ENCODE results near the gene SEBOX. TPM values are rescaled to one million over a fixed set of nuclear protein-coding genes. Genes with fewer than 3 reads are reported as not detected.
A peak's percentile ranks its signal among the peaks of the same experiment; 100 is the strongest.

Gene SEBOX, protein sequence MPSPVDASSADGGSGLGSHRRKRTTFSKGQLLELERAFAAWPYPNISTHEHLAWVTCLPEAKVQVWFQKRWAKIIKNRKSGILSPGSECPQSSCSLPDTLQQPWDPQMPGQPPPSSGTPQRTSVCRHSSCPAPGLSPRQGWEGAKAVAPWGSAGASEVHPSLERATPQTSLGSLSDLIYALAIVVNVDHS
- not detected for total RNA-seq

DNA sequence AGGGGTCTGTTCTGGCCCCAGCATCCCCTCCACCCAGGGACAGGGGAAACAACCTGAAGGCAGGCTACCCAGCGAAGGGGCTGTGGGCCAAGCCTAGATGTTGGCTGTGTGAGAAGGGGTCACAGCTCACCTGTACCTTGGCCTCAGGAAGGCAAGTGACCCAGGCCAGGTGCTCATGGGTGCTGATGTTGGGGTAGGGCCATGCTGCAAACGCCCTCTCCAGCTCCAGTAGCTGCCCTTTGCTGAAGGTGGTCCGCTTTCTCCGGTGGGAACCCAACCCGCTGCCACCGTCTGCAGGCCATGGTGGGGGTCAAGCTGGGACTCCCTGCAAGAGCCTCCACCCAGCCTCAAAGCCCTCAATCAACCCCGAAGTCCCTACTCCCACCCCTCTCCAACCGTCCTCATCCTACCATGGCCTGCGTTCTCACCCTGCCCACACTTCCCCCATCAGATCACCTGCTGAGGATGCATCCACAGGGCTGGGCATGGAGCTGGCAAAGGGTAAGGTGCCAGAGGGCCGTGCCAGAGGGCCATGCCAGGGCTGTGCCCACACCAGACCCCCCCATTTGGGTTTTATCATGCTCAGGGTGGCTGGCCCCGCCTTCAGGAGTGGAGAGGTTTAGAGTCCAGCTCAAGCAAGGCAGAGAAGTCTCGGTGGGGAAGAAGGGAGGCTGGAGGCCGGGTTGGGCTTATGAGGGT lies at the start of gene SEBOX:
Gene SEBOX (minus strand): TSS at position 535 of the 699 bp plus-strand sequence. CDS start 48 bp downstream, at position 487.
- H3K4me3 ChIP-seq (ENCODE audit: low read length): no peak within 1 kb of the TSS
- H3K27me3 ChIP-seq (ENCODE audit: insufficient read depth, low read length): no peaks in the 10 kb centered on the region
- no peaks in the 10 kb centered on the region for H3K4me1 ChIP-seq (ENCODE audit: insufficient read depth, low read length)
- no peaks in the 10 kb centered on the region for H3K9me3 ChIP-seq (ENCODE audit: low read depth, low read length)

DNA sequence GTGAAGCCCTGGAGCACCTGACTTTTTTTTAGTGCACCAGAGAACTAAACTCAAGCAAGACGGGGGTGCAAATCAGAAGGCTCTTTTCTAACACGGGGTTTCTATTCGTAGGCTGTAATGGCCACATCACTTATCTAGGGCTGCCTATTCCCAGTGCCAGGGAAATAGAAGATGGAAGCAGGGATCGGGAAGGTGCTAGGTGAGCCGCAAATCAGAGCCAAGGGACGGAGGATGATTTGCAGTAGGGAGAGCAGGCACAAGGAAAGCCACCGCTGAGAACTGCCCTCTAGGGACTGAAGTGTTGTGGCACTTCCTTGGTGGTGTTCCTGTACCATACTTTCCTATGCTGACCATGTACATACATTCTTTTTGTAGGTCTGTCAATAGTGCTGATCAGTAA lies 48.8 kb upstream of the SEBOX start:
- Histone ChIP-seq H3K4me3 (ENCODE audit: low read length) (no peak overlapping the region), H3K9me3 (ENCODE audit: low read depth, low read length) (no peaks in the 10 kb centered on the region), H3K4me1 (ENCODE audit: insufficient read depth, low read length) (no peaks in the 10 kb centered on the region), H3K27me3 (ENCODE audit: insufficient read depth, low read length) (no peaks in the 10 kb centered on the region)

DNA sequence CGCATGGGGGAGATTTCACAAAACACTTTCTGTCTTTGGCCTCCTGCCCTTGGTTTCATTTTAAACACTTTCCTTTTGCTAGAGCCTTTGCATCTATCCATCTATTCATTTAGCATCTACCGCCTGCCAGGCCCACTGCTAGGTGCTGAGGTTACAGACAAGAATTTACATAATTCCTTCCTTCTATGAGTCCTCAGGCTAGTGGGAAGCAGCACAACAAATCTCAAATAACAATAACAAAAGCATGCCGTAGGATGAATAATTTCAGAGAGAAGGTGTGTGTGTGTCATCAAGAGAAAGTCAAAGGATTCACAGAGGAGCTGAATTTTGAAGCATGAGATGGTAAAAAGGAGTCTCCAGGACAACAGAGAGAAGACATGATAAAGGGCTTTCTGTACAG lies 47.1 kb upstream of the SEBOX start:
- Histone ChIP-seq H3K4me3 (ENCODE audit: low read length) (no peak overlapping the region), H3K4me1 (ENCODE audit: insufficient read depth, low read length) (no peaks in the 10 kb centered on the region), H3K9me3 (ENCODE audit: low read depth, low read length) (no peaks in the 10 kb centered on the region), H3K27me3 (ENCODE audit: insufficient read depth, low read length) (peaks cover 3% of the 10 kb centered on the region)

DNA sequence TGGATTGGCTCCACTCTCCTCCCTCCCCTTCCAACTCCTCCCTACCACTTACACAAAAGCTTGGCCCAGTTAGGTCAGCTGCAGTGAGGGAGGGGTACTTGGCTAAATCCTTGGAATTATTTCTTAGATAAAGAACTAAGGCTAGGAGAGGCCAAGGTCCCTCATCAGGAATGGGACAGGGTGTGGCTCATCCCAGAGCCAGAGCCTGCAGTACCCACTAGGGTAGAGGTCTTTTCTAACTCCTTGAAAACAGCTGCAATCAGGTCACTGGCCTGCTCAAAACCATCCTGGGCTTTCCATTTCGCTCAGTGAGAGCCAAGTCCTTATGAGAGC lies 42.9 kb upstream of the SEBOX start:
- Histone ChIP-seq H3K9me3 (ENCODE audit: low read depth, low read length) (no peaks in the 10 kb centered on the region), H3K4me1 (ENCODE audit: insufficient read depth, low read length) (peaks cover 34% of the 10 kb centered on the region), H3K27me3 (ENCODE audit: insufficient read depth, low read length) (peaks cover 3% of the 10 kb centered on the region), H3K4me3 (ENCODE audit: low read length) (no peak overlapping the region)

DNA sequence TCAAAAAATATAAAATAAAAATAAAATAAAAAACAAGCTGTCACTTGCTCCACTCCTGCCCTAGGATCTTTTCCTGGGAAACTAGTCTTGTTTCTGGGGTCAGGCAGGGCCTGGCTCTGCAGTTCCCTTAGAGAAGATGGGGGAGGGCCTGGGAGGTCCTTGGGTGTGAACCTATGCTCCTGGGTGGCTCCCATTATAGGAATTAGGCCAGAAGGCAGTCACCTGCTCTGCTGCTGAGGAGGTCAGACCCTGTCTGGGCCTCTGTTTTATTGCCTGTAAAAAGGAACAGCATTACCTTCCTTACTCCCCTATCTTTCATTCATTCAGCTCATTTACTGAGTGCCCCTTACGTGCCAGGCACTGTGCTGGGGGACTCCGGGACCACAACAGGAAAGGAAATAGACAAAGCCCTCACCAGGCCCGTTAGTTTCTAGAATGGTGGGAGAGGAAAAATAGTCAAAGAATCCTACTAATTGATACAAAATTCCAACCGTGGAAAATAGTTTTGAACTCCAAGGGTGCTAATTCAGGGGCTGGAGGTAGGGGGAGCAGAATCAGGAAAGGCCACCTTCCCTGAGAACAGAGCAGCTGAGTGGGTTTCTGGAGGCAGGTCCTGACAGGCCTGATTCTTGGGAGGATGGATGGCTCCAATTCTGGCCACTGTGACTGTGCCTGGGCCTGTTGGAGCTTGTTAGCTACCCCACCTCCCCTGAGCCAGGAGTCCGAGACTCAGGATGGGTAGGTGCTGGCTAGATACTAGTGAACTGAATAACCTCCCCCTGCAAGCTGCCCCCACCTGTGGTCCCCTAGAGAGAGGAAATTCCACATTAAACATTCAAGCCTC lies 42.4 kb upstream of the SEBOX start:
- Histone ChIP-seq H3K9me3 (ENCODE audit: low read depth, low read length) (no peaks in the 10 kb centered on the region), H3K27me3 (ENCODE audit: insufficient read depth, low read length) (peaks cover 3% of the 10 kb centered on the region), H3K4me3 (ENCODE audit: low read length) (no peak overlapping the region), H3K4me1 (ENCODE audit: insufficient read depth, low read length) (peaks cover 35% of the 10 kb centered on the region)

DNA sequence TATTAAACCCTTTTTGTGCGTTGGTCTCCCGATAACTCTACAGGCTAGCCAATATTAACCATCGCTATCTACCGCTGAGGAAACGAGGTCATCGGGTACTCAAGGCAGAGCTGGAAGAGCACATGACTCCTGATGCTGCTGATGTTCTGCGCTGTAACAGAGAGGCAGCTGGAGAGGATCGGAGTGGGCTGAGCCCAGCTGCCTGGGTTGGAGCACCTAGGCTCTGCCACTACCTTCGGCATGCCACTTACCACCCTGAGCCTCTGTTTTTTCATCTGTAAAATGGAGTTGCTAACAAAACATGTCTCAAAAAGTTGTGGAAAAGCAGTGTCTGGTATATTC lies 41.4 kb upstream of the SEBOX start:
- Histone ChIP-seq H3K9me3 (ENCODE audit: low read depth, low read length) (no peaks in the 10 kb centered on the region), H3K4me3 (ENCODE audit: low read length) (peak overlapping the region; percentile 47), H3K4me1 (ENCODE audit: insufficient read depth, low read length) (peaks cover 35% of the 10 kb centered on the region), H3K27me3 (ENCODE audit: insufficient read depth, low read length) (peaks cover 3% of the 10 kb centered on the region)

DNA sequence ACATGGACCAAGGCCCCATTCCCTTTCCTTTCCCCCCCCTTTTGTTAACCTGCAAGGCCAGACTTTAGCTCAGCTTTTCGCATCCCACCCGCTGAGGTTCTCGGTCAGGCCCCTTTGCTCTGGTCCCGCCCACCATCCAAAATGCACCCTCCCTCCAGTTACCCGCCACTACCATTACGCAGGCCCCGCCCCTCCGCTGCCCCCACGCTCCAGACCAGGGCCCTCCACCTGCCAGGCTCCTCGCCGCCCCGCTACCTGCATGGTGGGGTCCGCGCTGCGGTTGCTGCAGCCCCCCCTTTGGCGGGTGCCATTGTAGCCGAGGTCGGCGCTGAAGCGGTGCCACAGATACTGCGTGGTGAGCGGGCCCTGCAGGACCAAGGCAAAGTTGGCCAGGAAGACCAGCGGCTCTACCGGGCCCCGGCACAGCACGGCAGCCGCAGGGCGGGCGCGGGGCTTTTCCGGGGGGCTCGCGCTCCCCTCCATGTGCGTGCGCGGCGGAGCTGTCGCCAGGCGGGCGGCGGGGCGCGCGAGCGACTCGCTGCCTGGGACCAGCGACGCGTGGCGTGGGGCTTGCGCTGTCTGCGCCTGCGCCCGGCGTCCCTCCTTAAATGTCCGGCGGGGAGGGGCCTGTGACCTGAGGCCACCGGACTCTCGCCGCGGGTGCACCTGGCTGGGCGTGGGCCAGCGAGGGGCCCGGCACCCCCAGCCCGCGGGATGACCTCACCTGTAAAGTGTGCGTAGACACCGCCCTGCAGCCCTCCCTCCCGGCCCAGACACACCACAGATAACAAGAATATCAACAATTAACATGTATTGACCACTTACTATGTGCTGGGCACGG lies 40.9 kb upstream of the SEBOX start, which contains the start of gene SLC46A1:
Gene SLC46A1 (minus strand): TSS at position 581 of the 841 bp plus-strand sequence. CDS start 98 bp downstream, at position 483.
- Histone ChIP-seq H3K4me1 (ENCODE audit: insufficient read depth, low read length) (peaks cover 35% of the 10 kb centered on the region), H3K27me3 (ENCODE audit: insufficient read depth, low read length) (peaks cover 3% of the 10 kb centered on the region), H3K9me3 (ENCODE audit: low read depth, low read length) (no peaks in the 10 kb centered on the region), H3K4me3 (ENCODE audit: low read length) (peak within 1 kb of the TSS; percentile 47)

DNA sequence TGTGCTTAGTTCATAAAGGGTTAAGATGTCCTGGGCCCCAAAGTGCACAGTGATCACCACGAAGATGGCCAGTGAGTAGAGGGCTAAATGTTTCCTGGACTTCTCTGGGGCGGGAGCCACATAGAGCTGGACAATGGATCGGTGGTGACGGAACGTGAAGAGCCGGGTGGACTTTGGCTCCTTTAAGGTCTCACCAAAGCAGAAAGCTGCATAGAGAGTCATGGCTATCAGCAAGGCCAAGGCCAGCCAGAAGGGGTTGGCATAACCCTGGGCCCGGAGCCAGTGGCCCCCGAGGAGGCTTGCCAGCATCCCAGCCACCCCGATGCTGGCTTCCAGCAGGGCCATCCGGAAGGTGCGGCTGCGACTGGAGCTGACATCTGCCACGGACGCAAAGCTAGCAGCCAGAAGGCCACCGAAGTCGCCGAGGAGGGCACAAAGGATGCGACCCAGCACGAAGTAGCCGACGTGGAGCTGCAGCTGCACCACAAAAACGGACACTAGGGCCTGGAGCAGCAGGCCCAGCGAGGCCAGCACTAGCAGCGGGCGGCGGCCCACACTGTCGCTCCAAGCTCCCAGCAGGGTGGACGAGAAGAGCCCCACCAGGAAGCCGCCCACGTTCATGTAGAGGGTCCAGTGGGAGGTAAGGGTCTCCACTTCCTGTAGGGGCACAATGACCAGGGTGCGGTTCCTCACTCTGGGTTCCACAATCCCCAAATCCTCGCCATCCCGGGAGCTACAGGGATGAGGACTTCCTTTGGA lies 40.0 kb upstream of the SEBOX start:
- Histone ChIP-seq H3K27me3 (ENCODE audit: insufficient read depth, low read length) (peaks cover 3% of the 10 kb centered on the region), H3K9me3 (ENCODE audit: low read depth, low read length) (no peaks in the 10 kb centered on the region), H3K4me1 (ENCODE audit: insufficient read depth, low read length) (peaks cover 35% of the 10 kb centered on the region), H3K4me3 (ENCODE audit: low read length) (no peak overlapping the region)

DNA sequence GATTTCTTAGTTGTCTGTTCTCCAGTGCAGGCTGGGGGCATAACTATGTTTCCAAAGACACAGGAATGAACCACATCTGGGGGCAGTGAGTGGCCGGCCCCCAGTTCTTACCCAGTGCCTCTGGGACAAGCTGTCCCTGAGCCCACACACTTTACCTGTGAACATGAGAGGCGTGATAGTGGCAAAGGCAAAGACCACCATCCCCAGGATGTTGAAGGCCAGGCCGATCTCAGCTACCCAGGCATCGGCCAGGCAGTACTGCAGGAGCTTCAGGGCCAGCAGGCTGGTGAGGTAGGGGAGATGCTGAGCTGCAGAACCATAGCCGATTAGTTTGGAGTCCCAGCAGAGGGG lies 39.4 kb upstream of the SEBOX start:
- H3K9me3 ChIP-seq (ENCODE audit: low read depth, low read length): no peaks in the 10 kb centered on the region
- H3K4me3 ChIP-seq (ENCODE audit: low read length): no peak overlapping the region
- peaks cover 3% of the 10 kb centered on the region for H3K27me3 ChIP-seq (ENCODE audit: insufficient read depth, low read length)
- H3K4me1 ChIP-seq (ENCODE audit: insufficient read depth, low read length): peaks cover 35% of the 10 kb centered on the region

DNA sequence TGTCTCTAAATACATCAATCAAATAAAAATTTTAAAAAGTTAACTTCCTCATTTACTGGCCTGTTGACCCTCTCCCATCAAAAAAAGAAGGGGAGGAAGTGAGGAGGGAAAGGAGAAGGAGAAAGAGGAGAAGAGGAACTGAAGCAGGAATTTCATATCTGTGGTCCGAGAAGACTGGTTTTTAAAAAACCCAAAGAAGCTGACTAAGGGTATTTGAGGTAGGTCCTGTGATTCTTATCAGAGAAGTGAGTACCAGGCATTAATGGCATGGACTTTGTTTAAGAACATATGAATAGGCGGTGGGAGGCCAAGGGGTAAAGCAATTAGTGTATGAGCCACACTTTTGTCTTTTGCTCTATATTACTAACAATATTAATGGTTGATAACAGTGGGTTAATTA lies 39.0 kb upstream of the SEBOX start:
- no peak overlapping the region for H3K4me3 ChIP-seq (ENCODE audit: low read length)
- H3K9me3 ChIP-seq (ENCODE audit: low read depth, low read length): no peaks in the 10 kb centered on the region
- H3K4me1 ChIP-seq (ENCODE audit: insufficient read depth, low read length): peaks cover 35% of the 10 kb centered on the region
- H3K27me3 ChIP-seq (ENCODE audit: insufficient read depth, low read length): peaks cover 3% of the 10 kb centered on the region

DNA sequence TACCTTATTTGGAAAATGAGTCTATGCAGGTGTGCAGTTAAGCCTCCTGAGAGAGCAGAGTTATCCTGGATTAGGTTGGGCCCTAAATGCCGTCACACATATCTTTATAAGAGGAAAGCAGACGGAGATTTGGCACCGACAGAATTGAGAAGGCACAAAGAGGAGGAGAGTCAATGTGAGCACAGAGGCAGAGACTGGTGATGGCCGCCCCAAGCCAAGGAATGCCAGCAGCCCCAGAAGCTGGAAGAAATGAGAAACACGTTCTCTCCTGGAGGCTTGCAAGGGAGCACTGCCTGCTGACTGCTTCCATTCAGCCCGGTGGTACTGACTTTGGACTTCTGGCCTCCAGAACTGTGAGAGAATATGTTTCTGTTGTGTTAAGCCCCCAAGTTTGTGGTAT lies 37.8 kb upstream of the SEBOX start:
- H3K9me3 ChIP-seq (ENCODE audit: low read depth, low read length): no peaks in the 10 kb centered on the region
- no peak overlapping the region for H3K4me3 ChIP-seq (ENCODE audit: low read length)
- H3K27me3 ChIP-seq (ENCODE audit: insufficient read depth, low read length): peaks cover 1% of the 10 kb centered on the region
- peaks cover 35% of the 10 kb centered on the region for H3K4me1 ChIP-seq (ENCODE audit: insufficient read depth, low read length)

DNA sequence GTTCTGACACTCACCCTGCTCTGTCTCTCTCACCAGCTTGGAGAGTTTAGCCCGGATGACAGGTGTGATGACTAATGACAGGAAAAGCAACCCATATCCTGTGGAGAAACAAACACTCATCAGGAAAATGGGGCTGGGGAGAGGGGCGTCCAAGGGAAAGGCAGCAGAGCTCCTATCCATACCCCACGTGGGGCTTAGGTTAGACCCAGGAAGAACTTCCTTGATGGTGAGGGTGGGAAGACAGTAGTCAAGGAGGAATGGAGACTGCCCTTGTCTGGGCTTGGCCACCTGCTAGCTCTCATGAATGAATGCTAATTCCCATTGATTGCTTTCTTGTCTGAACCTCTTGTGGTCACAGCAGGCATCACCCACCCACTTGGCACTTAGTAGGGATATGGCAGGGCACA lies 37.2 kb upstream of the SEBOX start:
- H3K4me1 ChIP-seq (ENCODE audit: insufficient read depth, low read length): peaks cover 35% of the 10 kb centered on the region
- no peaks in the 10 kb centered on the region for H3K9me3 ChIP-seq (ENCODE audit: low read depth, low read length)
- no peak overlapping the region for H3K4me3 ChIP-seq (ENCODE audit: low read length)
- no peaks in the 10 kb centered on the region for H3K27me3 ChIP-seq (ENCODE audit: insufficient read depth, low read length)

DNA sequence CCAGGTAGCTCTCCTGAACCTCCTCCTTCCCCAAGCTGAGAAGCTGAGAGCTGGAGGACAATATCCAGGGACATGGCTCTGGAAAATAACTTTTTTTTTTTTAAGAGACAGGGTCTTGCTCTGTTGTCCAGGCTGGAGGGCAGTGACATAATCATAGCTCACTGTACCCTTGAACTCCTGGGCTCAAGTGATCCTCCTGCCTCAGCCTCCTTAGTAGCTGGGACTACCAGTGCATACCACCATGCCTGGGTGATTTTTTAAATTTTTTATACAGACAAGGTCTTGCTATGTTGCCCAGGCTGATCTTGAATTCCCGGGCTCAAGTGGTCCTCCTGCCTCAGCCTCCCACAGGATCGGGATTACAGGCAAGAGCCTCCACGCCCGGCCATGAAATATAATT lies 34.8 kb upstream of the SEBOX start:
- Histone ChIP-seq H3K27me3 (ENCODE audit: insufficient read depth, low read length) (no peaks in the 10 kb centered on the region), H3K4me1 (ENCODE audit: insufficient read depth, low read length) (peaks cover 19% of the 10 kb centered on the region), H3K4me3 (ENCODE audit: low read length) (no peak overlapping the region), H3K9me3 (ENCODE audit: low read depth, low read length) (no peaks in the 10 kb centered on the region)

DNA sequence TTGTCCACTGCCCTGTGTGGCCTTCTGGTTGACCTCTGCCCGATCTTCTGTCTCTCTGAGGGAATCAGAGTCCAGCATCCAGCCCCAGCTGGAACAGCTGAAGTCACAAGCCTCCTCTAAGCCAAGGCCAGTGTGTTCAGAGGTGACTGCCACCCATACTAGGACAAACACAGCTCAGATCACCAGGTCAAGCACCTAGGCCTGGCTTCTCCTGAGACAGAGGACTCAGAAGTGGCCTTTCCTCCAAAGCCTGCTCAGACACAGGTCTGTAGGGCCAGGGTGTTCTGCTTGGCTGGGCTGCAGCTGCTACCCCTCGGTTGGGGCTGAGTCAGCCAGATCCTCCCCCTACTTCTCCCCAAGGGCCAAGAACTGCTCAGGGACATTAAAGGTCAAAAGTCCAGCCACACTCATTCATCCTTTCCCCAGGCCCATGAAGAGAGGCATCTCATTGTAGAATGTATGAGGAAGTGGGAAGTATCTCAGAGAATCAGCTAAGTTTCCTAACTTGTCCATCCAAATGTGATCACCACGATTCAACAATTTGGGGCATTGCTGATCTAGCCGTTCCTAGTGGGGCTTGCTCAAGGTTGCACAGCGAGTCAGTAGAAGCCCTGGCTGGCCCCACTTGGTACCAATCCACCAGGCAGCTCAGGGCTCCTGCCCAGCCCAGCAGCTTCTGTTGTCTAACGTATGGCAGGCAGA lies 33.4 kb upstream of the SEBOX start:
- Histone ChIP-seq H3K27me3 (ENCODE audit: insufficient read depth, low read length) (no peaks in the 10 kb centered on the region), H3K4me1 (ENCODE audit: insufficient read depth, low read length) (peaks cover 6% of the 10 kb centered on the region), H3K4me3 (ENCODE audit: low read length) (no peak overlapping the region), H3K9me3 (ENCODE audit: low read depth, low read length) (no peaks in the 10 kb centered on the region)
